ENCODE results near the gene APP. TPM values are rescaled to one million over a fixed set of nuclear protein-coding genes. Genes with fewer than 3 reads are reported as not detected.

The APP gene
- 157 and 161 TPM in 2 replicates for polyA plus RNA-seq (2014; cell fraction: cytosol; rRNA removed)
- 51.3 and 67.0 TPM in 2 replicates for polyA plus RNA-seq (2014; cell fraction: nucleus; rRNA removed)

- peak; percentile 71 for DNase-seq (ENCODE audit: low spot score)
These were observed at the start of gene APP for GRCh38 chr21:26170471-26171257. APP (minus strand) TSS chr21:26170770; CDS start chr21:26170620, 150 bp downstream.

GRCh38 chr21:26212220-26212619, 41.6 kb upstream of the APP start:
- no peak for DNase-seq (ENCODE audit: low spot score)

- DNase-seq (ENCODE audit: low spot score) = no peak
These were observed 40.0 kb upstream of the APP start for GRCh38 chr21:26210614-26211013.

GRCh38 chr21:26207021-26207420, 36.5 kb upstream of the APP start:
- no peak for DNase-seq (ENCODE audit: low spot score)

GRCh38 chr21:26199456-26199855, 28.9 kb upstream of the APP start:
- no peak for DNase-seq (ENCODE audit: low spot score)

GRCh38 chr21:26195708-26196107, 25.1 kb upstream of the APP start:
- no peak for DNase-seq (ENCODE audit: low spot score)

GRCh38 chr21:26194811-26195251, 24.3 kb upstream of the APP start:
- no peak for DNase-seq (ENCODE audit: low spot score)

- DNase-seq (ENCODE audit: low spot score) = no peak
These were observed 23.8 kb upstream of the APP start for GRCh38 chr21:26194326-26194725.

GRCh38 chr21:26191609-26192008, 21.0 kb upstream of the APP start:
- DNase-seq (ENCODE audit: low spot score) = no peak

GRCh38 chr21:26188422-26188821, 17.9 kb upstream of the APP start:
- DNase-seq (ENCODE audit: low spot score) = no peak

- no peak for DNase-seq (ENCODE audit: low spot score)
These were observed 14.9 kb upstream of the APP start for GRCh38 chr21:26185446-26185845.

- no peak for DNase-seq (ENCODE audit: low spot score)
These were observed 14.5 kb upstream of the APP start for GRCh38 chr21:26185021-26185420.

- DNase-seq (ENCODE audit: low spot score) = no peak
These were observed 8.9 kb upstream of the APP start for GRCh38 chr21:26179501-26179900.

GRCh38 chr21:26177746-26178426, 7.3 kb upstream of the APP start:
- no peak for DNase-seq (ENCODE audit: low spot score)

- no peak for DNase-seq (ENCODE audit: low spot score)
These were observed 6.6 kb upstream of the APP start for GRCh38 chr21:26177187-26177586.

- DNase-seq (ENCODE audit: low spot score) = no peak
These were observed 909 bp upstream of the APP start for GRCh38 chr21:26171258-26172100.

GRCh38 chr21:26169611-26170470, 729 bp downstream of the APP start:
- DNase-seq (ENCODE audit: low spot score) = peak; percentile 60

- peak; percentile 73 for DNase-seq (ENCODE audit: low spot score)
These were observed 1.4 kb downstream of the APP start for GRCh38 chr21:26169061-26169610.

- DNase-seq (ENCODE audit: low spot score) = no peak
These were observed 2.2 kb downstream of the APP start for GRCh38 chr21:26168371-26168770.

GRCh38 chr21:26167593-26167992, 3.0 kb downstream of the APP start:
- peak; percentile 29 for DNase-seq (ENCODE audit: low spot score)

- DNase-seq (ENCODE audit: low spot score) = no peak
These were observed 5.2 kb downstream of the APP start for GRCh38 chr21:26165331-26165730.
